Measurements from ENCODE around the gene ATP1A2. TPM values are rescaled to one million over a fixed set of nuclear protein-coding genes. Genes with fewer than 3 reads are reported as not detected.

ATP1A2 gene
- total RNA-seq (2022; extraction: Qiagen RNA extraction): 0.08 to 0.19 TPM (median 0.15 TPM) in 5 replicates

DNA sequence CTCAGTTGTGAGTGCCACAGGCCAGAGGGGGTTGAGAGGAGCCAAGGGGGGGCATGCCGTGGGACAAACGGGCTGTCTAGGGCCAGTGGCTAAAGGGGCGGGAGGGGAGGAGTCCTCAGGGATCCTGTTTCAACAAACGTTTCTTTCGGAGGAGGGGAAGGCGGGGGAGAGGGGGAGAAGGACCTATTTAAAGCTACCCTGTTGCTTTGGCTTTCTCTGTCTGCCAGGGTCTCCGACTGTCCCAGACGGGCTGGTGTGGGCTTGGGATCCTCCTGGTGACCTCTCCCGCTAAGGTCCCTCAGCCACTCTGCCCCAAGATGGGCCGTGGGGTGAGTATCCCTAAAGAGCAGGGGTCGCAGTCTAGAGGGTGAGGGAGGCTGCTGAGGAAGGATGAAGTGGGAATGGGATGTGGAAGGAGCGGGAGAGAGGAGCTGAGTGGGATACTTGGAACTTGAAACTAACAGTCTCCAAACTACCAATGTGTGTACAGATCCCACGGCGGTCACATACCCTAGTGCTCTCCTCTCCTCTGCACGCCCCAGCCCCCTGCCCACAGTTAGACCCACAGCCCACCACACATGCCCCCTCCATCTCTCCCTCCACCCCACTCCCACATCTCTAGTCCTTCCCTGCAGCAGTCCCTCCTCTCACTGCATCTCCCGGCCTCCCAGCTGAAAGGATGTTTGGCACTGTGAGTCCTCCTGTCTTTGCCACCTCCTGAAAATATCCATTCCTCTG lies at the start of gene ATP1A2:
TSS of gene ATP1A2 (plus strand) at position 215 of the 738 bp plus-strand sequence. CDS start at position 318, 103 bp downstream.

DNA sequence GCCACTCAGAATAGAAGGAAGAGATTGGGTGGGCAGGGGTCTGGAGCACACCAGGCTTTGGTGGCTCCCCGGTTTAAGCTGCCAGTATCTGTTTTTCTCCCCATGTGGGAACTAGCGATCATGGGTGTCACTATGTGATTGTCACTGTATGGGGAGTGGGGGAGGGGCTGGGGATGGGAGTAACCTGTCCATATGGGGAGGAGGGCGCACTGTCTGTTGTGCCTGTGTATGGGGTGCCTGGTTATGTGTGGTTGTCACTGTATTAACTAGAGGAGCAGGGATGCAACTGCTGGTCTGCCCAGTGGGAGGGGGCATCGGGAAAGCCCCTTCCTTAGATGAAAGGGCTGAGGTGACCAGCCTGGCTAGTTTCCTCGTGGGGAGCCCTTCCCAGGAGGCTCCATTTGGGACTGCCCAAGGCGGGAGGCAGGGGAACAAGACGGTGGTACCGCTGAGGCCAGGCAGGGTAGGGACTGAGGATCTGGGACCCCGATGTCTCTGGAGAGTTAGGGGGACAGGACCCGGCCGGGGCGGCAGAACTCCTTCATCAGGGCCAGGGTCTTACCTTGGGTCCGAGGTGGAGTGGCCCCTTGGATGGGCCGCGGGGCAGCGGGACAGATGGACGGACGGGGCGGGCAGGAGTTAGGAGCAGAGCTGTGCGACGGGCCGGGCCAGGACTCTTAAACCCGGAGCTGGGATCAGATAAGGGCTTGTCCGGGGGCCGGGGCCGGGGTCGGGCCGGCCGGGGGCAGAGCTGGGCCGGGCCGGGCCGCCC lies 45.9 kb upstream of the ATP1A2 start, which contains the start of gene KCNJ10:
TSS of gene KCNJ10 (minus strand) at position 701 of the 772 bp plus-strand sequence. CDS start 27,628 bp downstream, outside the sequence.

DNA sequence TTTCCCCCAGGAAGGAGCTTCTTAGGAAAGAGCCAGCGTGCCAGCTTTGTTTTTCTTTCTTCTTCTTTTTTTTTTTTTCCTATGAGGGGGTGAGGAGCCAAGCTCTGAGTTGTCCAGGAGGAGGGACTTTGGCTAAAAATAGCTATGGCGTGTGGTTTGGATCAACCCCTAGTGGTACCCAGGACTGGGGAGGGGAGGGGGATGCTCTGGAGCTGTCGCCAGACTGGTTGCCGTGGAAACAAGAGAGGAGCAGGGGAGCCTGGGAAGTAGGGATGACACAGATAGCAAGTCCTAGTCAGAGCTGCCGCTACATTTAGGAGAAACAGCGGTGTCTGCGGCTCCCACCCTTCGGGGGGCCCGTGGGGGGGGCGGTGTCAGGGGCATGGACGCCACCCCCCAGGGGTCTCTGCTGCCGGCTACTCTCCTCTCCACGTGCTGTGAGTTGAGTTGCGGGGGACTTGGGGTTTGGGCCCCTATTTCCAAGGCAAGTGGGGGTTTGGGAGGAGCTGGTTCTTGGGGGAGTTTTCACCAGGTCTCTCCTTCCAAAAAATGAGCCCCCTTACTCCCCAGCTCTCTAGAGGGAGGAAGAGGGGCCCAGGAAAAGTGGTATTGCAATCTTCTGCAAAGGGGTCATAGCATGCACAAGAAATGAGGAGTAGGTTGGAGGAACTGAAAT lies 34.2 kb upstream of the ATP1A2 start, which contains the start of gene KCNJ9:
TSS of gene KCNJ9 (plus strand) at position 278 of the 676 bp plus-strand sequence. CDS start 2,493 bp downstream, outside the sequence.

GRCh38 chr1:160097911-160098851 lies 17.4 kb upstream of the ATP1A2 start, which contains the start of gene IGSF8:
TSS of gene IGSF8 (minus strand) at chr1:160098619. CDS start at chr1:160098472, 147 bp downstream.

GRCh38 chr1:160151303-160151702 lies 35.7 kb downstream of the ATP1A2 start, which contains the start of gene ATP1A4:
TSS of gene ATP1A4 (plus strand) at chr1:160151603. CDS start at chr1:160152041, 438 bp downstream.

GRCh38 chr1:160189649-160190625 lies 74.4 kb downstream of the ATP1A2 start, which contains the start of gene CASQ1:
TSS of gene CASQ1 (plus strand) at chr1:160190575. CDS start at chr1:160190752, 177 bp downstream.

Other genes with a start within 250 kb of the ATP1A2 start
- gene CFAP45, start 215.6 kb upstream of the ATP1A2 start, total RNA-seq (2022; extraction: Qiagen RNA extraction): 0.49 to 0.67 TPM (median 0.55 TPM) in 5 replicates
- 1,017 to 1,045 TPM (median 1,025 TPM) in 5 replicates for gene TAGLN2, start 190.3 kb upstream of the ATP1A2 start, total RNA-seq (2022; extraction: Qiagen RNA extraction)
- gene IGSF9, start 170.1 kb upstream of the ATP1A2 start, total RNA-seq (2022; extraction: Qiagen RNA extraction): 0.12 to 0.22 TPM (median 0.15 TPM) in 5 replicates
- 0.25 to 0.64 TPM (median 0.41 TPM) in 5 replicates for gene SLAMF9, start 161.5 kb upstream of the ATP1A2 start, total RNA-seq (2022; extraction: Qiagen RNA extraction)
- 3.8 to 5.1 TPM (median 4.3 TPM) in 5 replicates for gene PIGM, start 83.8 kb upstream of the ATP1A2 start, total RNA-seq (2022; extraction: Qiagen RNA extraction)
- gene KCNJ10, start 45.6 kb upstream of the ATP1A2 start, total RNA-seq (2022; extraction: Qiagen RNA extraction): not detected in 5 replicates
- gene KCNJ9, start 34.2 kb upstream of the ATP1A2 start, total RNA-seq (2022; extraction: Qiagen RNA extraction): not detected in 5 replicates
- gene IGSF8, start 17.1 kb upstream of the ATP1A2 start, total RNA-seq (2022; extraction: Qiagen RNA extraction): 6.8 to 10.2 TPM (median 9.4 TPM) in 5 replicates
- 0.07 TPM in 1 of 5 replicates, not detected in the others for gene ATP1A4, start 35.8 kb downstream of the ATP1A2 start, total RNA-seq (2022; extraction: Qiagen RNA extraction)
- gene CASQ1, start 74.8 kb downstream of the ATP1A2 start, total RNA-seq (2022; extraction: Qiagen RNA extraction): 0.03 to 0.10 TPM in 2 of 5 replicates, not detected in the others
- 176 to 201 TPM (median 182 TPM) in 5 replicates for gene PEA15, start 89.6 kb downstream of the ATP1A2 start, total RNA-seq (2022; extraction: Qiagen RNA extraction)
- 42.0 to 49.2 TPM (median 46.5 TPM) in 5 replicates for gene DCAF8, start 146.8 kb downstream of the ATP1A2 start, total RNA-seq (2022; extraction: Qiagen RNA extraction)
- gene PEX19, start 169.4 kb downstream of the ATP1A2 start, total RNA-seq (2022; extraction: Qiagen RNA extraction): 19.2 to 25.9 TPM (median 23.1 TPM) in 5 replicates
- 74.9 to 101 TPM (median 78.0 TPM) in 5 replicates for gene COPA, start 227.5 kb downstream of the ATP1A2 start, total RNA-seq (2022; extraction: Qiagen RNA extraction)
- 39.1 to 48.5 TPM (median 45.8 TPM) in 5 replicates for gene NCSTN, start 227.6 kb downstream of the ATP1A2 start, total RNA-seq (2022; extraction: Qiagen RNA extraction)

Measured in A549 treated with AZD2906 at 1 μM for 4 hours (cell line).